ENCODE data around the gene ARHGDIB. TPM values are rescaled to one million over a fixed set of nuclear protein-coding genes. Genes with fewer than 3 reads are reported as not detected.
A peak's percentile ranks its signal among the peaks of the same experiment; 100 is the strongest.

The ARHGDIB gene
- total RNA-seq, 2 donors from 2014 or later = 0.66 to 0.95 TPM

- DNase-seq = peak; percentile 68
- TF ChIP-seq CTCF (conservative IDR thresholded peaks at IDR 0.05) = no peak
- Mint-ChIP-seq H3K9me3 (no peaks in the 10 kb centered on the region), H3K36me3 (ENCODE audit: low read depth) (no peaks in the 10 kb centered on the region), H3K27ac (peak overlapping the region; percentile 93), H3K27me3 (ENCODE audit: insufficient read depth) (no peaks in the 10 kb centered on the region), H3K4me1 (peaks cover 18% of the 10 kb centered on the region), H3K4me3 (no peak overlapping the region)
- Histone ChIP-seq H3K4me3 (ENCODE audit: low read length) (no peak overlapping the region), H3K27me3 (ENCODE audit: control insufficient read depth, insufficient read depth, low read length, poor library complexity, severe bottlenecking) (no peaks in the 10 kb centered on the region), H3K9me3 (ENCODE audit: control insufficient read depth, low read length) (no peaks in the 10 kb centered on the region), H3K4me1 (ENCODE audit: control insufficient read depth, insufficient read depth, low read length) (peaks cover 9% of the 10 kb centered on the region), H3K36me3 (ENCODE audit: control insufficient read depth, insufficient read depth, low read length) (no peaks in the 10 kb centered on the region), H3K27ac (ENCODE audit: low read depth, low read length) (no peak overlapping the region), H3K9ac (ENCODE audit: extremely low read depth, low read length, poor library complexity, severe bottlenecking) (no peak overlapping the region)
- 73 to 86% methylated on average over 3 of the region's 3 CpGs for WGBS, 2 experiments (ENCODE audit: insufficient coverage in 1 of 2, insufficient read length in 1 of 2)
Measured at GRCh38 chr12:14948672-14949071, 12.7 kb downstream of the ARHGDIB start.

- peaks cover 18% of the 10 kb centered on the region for H3K4me1 Mint-ChIP-seq
Measured at GRCh38 chr12:14946861-14947260, 14.5 kb downstream of the ARHGDIB start.

GRCh38 chr12:14946162-14946561, 15.2 kb downstream of the ARHGDIB start:
- Mint-ChIP-seq H3K4me1 (peaks cover 18% of the 10 kb centered on the region), H3K36me3 (ENCODE audit: low read depth) (no peaks in the 10 kb centered on the region), H3K27me3 (ENCODE audit: insufficient read depth) (no peaks in the 10 kb centered on the region), H3K4me3 (no peak overlapping the region), H3K9me3 (no peaks in the 10 kb centered on the region), H3K27ac (no peak overlapping the region)
- peaks cover 9% of the 10 kb centered on the region for H3K4me1 ChIP-seq (ENCODE audit: control insufficient read depth, insufficient read depth, low read length)
- no peak overlapping the region for H3K4me3 ChIP-seq (ENCODE audit: low read length)
- no peaks in the 10 kb centered on the region for H3K27me3 ChIP-seq (ENCODE audit: control insufficient read depth, insufficient read depth, low read length, poor library complexity, severe bottlenecking)
- 94 to 96% methylated on average over 2 of the region's 2 CpGs for WGBS, 2 experiments (ENCODE audit: insufficient coverage in 1 of 2, insufficient read length in 1 of 2)
- no peak overlapping the region for H3K27ac ChIP-seq (ENCODE audit: low read depth, low read length)
- no peak for TF ChIP-seq CTCF (conservative IDR thresholded peaks at IDR 0.05)
- H3K9me3 ChIP-seq (ENCODE audit: control insufficient read depth, low read length) = no peaks in the 10 kb centered on the region
- DNase-seq = no peak
- no peak overlapping the region for H3K9ac ChIP-seq (ENCODE audit: extremely low read depth, low read length, poor library complexity, severe bottlenecking)
- H3K36me3 ChIP-seq (ENCODE audit: control insufficient read depth, insufficient read depth, low read length) = no peaks in the 10 kb centered on the region

More at GRCh38 chr12:14946861-14947260, 14.5 kb downstream of the ARHGDIB start:
- Histone ChIP-seq H3K9ac (ENCODE audit: extremely low read depth, low read length, poor library complexity, severe bottlenecking) (no peak overlapping the region), H3K9me3 (ENCODE audit: control insufficient read depth, low read length) (no peaks in the 10 kb centered on the region), H3K4me3 (ENCODE audit: low read length) (no peak overlapping the region), H3K4me1 (ENCODE audit: control insufficient read depth, insufficient read depth, low read length) (peaks cover 9% of the 10 kb centered on the region), H3K27ac (ENCODE audit: low read depth, low read length) (no peak overlapping the region), H3K27me3 (ENCODE audit: control insufficient read depth, insufficient read depth, low read length, poor library complexity, severe bottlenecking) (no peaks in the 10 kb centered on the region), H3K36me3 (ENCODE audit: control insufficient read depth, insufficient read depth, low read length) (no peaks in the 10 kb centered on the region)
- H3K27me3 Mint-ChIP-seq (ENCODE audit: insufficient read depth) = no peaks in the 10 kb centered on the region
- DNase-seq = no peak
- no peak for TF ChIP-seq CTCF (conservative IDR thresholded peaks at IDR 0.05)
- no peaks in the 10 kb centered on the region for H3K9me3 Mint-ChIP-seq
- 91% methylated on average over 1 of the region's 1 CpG; no CpG with 5 or more reads in 1 of the 2 experiments for WGBS, 2 experiments (ENCODE audit: insufficient coverage in 1 of 2, insufficient read length in 1 of 2)
- no peak overlapping the region for H3K27ac Mint-ChIP-seq
- no peak overlapping the region for H3K4me3 Mint-ChIP-seq
- H3K36me3 Mint-ChIP-seq (ENCODE audit: low read depth) = no peaks in the 10 kb centered on the region

Data from endodermal cell (in vitro differentiated cells).